GM18951 (cell line): ENCODE measurements around the gene TBC1D17.
A peak's percentile ranks its signal among the peaks of the same experiment; 100 is the strongest.

Experiments
- POLR2A ChIP-seq: IDR thresholded peaks from 4 replicates; pipeline ENCODE4 v1.6.1; 2011; ENCODE audit warnings: mild to moderate bottlenecking; ENCODE audit not compliant: insufficient read length, insufficient read depth; ENCODE audit errors: extremely low read depth
- in situ Hi-C: fragments of 300-500 bp; cut with MboI; formaldehyde crosslinking; loops from one replicate; pipeline ENCODE4 v1.12.0; 2022; ENCODE audit warnings: low sequenced_read_pairs, mixed read lengths, inconsistent platforms; ENCODE audit not compliant: unreplicated experiment

TBC1D17 gene

DNA sequence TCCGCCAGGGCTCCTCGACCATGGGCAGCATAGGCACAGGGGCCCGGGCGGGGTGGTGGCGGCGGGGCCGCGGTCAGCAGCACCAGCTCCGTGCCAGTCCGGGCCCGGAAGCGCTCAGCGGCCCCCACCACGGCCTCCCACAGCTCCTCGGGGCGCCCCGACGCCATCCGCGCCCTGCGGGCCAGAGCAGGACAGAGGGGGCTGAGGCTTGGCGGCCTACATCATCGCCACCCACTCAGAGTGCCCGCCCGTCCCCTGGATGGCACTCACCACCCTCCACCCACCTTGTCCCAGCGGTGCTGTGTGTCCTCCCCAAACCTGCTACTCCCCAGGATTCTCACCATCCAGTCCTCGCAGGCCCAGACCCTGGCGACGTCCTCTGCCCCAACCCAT is 4.4 kb upstream of the TBC1D17 start:
- no peak for TF ChIP-seq POLR2A
- in situ Hi-C loops = no loop called here

DNA sequence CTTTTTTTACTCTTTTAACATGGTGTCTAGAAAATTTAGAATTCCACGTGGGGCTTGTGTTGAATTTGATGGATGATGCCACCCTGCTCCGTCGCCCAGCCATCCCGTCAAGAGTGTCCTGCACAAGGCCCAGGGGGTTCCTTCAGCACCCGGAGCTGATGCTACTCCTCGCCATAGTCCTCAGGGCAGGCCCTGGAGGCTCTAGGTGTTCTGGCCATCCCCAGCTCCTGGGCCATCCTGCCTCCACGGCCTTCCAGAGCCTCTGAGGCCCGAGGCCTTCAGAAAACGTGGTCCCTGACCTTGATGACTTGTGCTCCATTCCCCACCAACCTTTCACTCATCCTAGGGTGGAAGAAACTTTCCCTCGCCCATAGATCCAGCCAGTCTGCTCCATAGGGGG is 3.7 kb upstream of the TBC1D17 start:
- TF ChIP-seq POLR2A = no peak
- in situ Hi-C loops = no loop called here

DNA sequence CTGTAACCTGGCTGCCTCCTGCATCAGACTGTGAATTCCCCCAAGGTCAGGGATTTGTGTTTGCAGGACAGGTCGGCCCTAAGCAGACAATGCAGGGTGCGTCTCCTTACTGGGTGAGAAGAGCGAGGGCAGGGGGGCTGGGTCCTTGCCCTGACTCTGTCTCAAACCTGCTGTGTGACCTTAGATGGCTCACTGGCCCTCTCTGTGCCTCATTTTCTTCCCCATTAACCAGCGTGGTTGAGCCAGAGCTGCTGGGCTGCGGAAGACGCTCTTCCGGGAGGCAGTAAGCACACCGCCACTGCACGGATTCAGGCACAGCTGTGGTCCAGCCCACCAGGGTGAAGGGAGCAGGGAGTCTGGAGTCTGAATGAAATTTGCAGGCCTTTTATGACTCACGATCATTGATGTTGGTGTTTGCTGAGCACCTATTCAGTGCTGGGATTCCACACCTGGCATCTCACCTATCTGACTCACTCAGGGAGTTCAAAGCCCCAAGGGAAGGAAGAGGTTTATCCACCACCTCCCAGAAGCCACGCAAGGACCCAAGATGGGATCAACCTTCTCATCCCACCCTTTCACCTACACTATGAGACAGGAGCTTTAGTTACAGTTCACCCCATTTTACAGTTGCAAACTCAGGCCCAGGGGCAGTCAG is 2.9 kb upstream of the TBC1D17 start:
- in situ Hi-C loops = no loop called here
- no peak for TF ChIP-seq POLR2A

DNA sequence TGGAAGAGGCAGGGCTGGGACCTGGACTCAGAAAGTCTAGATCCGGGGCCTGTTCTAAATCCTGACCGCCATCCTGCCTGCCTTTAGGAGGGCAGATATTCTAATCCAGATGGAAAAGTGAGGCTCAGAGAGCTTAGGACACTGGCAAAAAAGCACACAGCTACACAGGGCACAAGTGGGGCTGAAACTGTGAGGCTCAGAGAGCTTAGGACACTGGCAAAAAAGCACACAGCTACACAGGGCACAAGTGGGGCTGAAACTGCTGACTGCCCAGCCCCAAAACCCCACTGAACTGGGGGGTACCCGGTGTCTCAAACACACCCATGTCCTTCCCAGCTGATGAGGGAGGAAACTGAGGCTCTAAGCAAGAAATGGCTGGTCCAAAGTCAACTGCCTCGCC is 2.3 kb upstream of the TBC1D17 start:
- in situ Hi-C loops = no loop called here
- TF ChIP-seq POLR2A = no peak

DNA sequence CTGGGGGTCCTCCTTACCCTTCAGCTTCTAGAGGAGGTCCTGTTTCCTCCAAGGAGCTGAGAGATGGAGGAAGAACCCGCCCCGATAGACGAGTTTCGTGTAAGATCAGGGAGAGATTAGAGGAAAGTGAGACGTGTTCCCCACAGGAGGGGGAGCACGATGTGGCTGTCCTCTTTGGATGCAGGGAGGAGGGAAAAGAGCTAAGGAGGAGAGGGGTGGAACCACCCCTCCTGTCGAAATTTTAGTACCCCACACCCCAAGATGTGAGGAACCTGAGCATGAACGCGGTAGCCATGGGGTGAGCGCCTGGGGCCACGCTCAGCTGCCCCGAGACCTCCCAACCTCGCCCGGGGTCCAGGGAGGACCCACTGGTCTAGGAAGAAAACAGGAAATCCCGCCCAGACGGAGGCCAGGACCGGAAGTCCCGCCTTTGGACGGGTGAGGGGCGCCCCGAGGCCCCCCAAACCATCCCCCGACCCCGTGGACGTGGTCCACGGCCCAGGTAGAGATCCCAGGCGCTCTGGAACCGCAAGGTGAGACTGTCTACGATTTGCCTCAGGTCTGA is 1.6 kb upstream of the TBC1D17 start:
- TF ChIP-seq POLR2A = peak; percentile 52
- in situ Hi-C loops = no loop called here

DNA sequence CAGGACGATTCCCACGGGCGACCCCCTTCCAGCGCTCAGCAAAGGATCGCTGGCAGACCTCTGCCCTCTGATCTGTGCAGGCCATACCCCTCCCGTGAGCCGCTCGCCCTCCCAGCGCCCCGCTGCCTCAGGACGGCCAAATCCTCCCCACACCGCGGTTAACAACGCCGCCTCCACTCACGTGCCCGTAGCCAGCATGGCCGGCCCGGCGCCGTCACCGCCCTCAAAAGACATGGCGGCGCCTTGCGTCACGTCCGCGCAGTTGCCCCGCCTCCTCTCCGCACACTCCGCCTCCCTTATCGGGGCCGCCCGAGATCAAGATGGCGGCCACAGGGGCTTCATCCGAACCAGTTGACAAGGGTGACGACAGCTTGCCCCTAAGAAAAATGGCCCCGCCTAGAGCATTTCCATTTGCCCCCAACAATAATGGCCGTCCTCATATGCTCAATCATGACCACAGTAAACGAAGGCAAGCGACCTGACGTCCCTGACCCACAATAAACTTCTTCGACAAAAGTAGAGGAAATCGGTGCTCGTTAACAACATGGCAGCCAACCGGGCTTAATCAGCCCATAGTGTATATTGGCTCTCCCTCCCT is 981 bp upstream of the TBC1D17 start:
- TF ChIP-seq POLR2A = peak; percentile 54
- in situ Hi-C loops = no loop called here

DNA sequence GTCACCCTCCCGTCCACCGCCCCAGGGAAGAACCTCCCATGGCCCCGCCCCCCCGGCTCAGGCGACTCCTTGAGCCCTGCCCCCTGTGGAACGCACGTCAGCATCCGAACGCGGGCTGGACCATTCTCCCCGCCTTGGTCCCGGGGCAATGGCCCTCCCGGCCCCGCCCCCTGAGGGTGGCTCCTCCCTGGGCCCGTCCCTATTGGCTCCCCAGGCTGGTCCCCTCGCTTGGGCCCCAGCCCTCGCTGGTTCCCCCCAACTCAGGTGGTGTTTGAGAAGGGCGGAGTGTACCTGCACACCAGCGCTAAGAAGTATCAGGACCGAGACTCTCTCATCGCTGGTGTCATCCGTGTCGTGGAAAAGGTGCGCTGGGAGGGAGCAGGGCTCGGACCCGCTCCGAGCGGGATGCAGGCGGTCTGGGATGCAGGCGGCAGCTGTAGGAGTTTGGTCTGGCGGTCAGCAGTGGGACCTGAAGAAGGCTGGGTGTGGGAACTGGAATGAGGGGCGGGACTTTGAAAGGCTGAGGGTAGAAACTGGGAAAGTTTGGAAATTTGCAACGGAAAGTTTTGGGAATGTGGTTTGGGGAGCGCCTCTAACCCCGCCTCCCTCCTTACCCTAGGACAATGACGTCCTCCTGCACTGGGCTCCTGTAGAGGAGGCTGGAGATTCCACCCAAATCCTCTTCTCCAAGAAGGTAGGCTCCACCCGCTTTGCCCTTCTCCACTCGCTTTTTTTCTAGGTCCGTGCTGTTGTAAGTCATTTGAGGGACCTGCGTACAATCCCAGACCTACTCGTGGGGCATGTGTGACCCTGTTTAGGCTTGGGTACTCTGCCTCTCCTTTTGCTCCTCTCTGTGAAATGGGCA is 609 bp downstream of the TBC1D17 start:
- in situ Hi-C loops = no loop called here
- TF ChIP-seq POLR2A = no peak

DNA sequence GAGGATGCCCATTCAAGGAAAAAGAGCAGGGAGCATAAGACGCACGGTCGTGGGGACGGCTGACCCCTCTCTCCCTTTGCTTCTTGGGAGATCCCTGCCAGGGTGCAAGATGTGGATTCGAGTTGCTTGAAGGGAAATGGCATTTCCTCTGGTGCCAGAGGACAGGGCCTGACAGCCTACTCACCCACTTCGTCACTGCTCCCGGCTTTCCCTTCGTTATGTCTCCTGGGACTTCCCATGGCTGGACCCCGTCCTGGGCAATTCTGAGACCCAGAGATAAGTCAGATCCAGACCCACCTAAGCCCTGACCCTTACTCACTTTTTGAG is 1.2 kb downstream of the TBC1D17 start:
- no peak for TF ChIP-seq POLR2A
- in situ Hi-C loops = no loop called here

DNA sequence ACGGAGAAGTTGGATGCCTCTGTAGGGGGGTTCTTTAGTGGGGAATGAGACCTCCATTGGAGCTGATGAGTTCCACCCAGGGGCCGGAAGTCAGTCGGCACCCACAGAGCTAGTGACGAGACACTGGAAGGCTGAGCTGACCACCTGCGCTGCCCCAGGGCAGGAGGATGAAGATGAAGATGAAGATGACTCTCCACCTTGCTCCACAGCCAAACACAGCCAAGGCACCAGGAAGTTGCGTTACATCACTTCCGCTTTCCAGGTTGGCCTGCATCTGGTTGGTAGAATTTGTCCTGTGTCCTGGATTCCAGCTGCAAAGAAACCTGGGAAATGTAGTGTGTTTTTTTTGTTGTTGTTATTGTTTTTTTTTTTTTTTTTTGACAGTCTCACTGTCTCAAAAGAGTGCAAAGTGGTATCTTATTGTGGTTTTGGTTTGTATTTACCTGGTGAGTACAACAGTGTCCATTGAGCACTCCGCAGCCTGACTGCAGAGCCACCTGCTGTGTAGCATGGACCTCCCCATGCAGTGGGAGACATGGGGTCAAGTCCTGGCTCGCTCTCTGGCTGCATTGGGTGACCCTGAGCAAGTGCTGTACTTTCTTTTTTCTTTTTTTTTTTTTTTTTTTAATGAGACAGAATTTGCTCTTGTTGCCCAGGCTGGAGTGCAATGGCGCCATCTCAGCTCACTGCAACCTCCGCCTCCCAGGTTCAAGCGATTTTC is 1.9 kb downstream of the TBC1D17 start:
- no peak for TF ChIP-seq POLR2A
- in situ Hi-C loops = no loop called here

DNA sequence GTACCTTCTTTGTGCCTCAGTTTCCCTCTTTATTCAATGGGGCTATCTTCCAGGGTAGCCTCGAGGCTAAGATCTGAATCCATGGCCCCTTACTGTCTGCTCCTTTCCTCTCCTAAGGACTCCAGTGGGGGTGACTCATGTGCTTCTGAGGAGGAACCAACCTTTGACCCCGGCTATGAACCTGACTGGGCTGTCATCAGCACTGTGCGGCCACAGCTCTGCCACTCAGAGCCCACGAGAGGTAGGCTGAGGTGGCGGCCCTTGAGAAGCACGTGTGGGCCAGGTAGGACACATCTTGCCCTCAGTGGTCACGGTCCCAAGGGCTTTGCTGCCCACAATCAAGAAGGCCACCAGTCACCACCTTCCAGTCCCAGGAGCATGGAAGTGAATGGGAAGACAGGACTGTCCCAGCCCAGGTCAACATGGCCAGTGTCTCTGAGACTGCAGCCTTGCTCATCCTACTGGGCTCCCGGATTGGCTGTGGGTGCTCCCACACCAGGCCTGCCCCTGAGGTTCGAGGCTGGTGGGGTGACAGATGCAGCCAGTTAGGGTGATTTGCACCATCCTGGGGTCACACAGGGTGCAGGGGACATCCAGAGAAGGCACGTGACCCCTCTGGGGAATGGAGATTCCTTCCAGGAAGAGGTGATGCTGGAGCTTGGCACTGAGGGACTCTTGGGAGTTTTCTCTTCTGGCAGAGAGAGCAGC is 2.8 kb downstream of the TBC1D17 start:
- in situ Hi-C loops = no loop called here

DNA sequence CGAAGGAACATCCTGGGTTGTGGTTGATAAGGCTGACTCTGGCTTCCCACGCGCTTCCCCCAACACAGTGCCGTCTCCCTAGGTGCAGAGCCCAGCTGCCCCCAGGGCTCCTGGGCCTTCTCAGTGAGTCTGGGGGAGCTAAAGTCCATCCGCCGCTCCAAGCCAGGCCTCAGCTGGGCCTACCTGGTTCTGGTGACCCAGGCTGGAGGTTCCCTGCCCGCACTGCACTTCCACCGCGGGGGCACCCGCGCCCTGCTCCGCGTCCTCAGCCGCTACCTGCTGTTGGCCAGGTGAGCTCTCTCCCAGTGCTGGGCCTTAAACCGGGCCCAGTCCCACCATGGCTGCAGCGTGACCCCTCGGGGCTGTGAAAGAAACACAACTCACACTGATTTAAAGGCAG is 3.7 kb downstream of the TBC1D17 start:
- TF ChIP-seq POLR2A = no peak
- in situ Hi-C loops = no loop called here

More for the DNA sequence above, 2.8 kb downstream of the TBC1D17 start:
- no peak for TF ChIP-seq POLR2A

DNA sequence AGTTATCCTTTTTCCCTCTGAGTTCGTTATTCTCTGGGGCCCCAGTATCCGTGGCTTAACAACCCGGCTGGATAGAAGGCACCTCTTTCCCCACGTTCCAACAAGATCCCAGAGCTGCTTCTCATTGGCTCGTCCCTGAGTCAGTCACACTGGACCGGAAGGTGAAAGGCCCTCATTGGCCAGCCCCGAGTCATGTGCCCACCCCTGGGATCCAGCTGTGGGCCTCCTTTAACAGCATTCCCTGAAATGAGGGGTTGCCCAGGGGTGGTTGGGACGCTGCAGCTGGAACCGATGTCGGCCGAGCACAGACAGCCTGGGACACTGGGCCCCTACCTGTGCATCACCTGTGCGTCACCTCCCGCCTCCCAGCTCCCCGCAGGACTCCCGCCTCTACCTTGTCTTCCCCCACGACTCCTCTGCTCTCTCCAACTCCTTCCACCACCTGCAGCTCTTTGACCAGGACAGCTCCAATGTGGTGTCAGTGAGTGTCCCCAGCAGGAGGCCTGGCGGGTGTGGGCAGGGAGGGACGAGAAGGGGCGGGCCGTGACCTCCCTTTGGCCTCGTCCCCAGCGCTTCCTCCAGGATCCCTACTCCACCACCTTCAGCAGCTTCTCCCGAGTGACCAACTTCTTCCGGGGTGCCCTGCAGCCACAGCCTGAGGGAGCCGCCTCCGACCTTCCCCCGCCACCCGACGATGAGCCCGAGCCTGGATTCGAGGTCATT is 4.3 kb downstream of the TBC1D17 start:
- no peak for TF ChIP-seq POLR2A
- in situ Hi-C loops = no loop called here

DNA sequence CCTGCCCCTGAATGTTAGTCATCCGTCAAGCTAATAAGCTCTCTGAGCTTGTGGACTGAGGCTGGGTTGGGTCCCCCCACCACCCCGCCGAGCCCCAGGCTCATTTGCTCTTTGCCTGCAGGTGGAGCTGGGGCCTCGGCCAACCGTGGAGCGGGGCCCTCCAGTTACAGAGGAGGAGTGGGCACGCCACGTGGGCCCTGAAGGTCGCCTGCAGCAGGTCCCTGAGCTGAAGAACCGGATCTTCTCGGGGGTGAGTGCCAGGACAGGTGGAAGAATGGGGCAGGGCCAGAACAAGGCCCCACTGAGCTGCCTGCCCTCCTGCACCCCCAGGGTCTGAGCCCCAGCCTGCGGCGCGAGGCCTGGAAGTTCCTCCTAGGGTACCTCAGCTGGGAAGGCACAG is 5.1 kb downstream of the TBC1D17 start:
- in situ Hi-C loops = no loop called here
- TF ChIP-seq POLR2A = no peak
